Measurements from ENCODE around the gene STX18.

Gene STX18

GRCh38 chr4:4374388-4375098, 167.3 kb downstream of the STX18 start:
- DNase-seq: no peak
